HEK293 (cell line): ENCODE results near the gene MRPS14.
A peak's percentile ranks its signal among the peaks of the same experiment; 100 is the strongest.

Source experiments
- BCL11B ChIP-seq: fragments of 450-650 bp; formaldehyde crosslinking; IDR thresholded peaks from 2 replicates; pipeline ENCODE4 v1.5.1; 2016; ENCODE audit warnings: low read depth, missing biosample characterization, missing genetic modification characterization
- GFI1B ChIP-seq: fragments of 450-650 bp; formaldehyde crosslinking; IDR thresholded peaks from 2 replicates; pipeline ENCODE4 v1.5.1; 2016; ENCODE audit warnings: missing biosample characterization, missing genetic modification characterization
- GLI4 ChIP-seq: fragments of 450-650 bp; formaldehyde crosslinking; IDR thresholded peaks from 2 replicates; pipeline ENCODE4 v1.5.1; 2016; ENCODE audit warnings: missing biosample characterization, missing genetic modification characterization
- GLIS2 ChIP-seq: fragments of 450-650 bp; formaldehyde crosslinking; IDR thresholded peaks from 2 replicates; pipeline ENCODE4 v1.5.1; 2016; ENCODE audit warnings: missing biosample characterization, missing genetic modification characterization
- HOXA7 ChIP-seq: sonication (generic); formaldehyde crosslinking; IDR thresholded peaks from 2 replicates; pipeline ENCODE4 v1.8.1; 2022; ENCODE audit warnings: missing genetic modification reagents, borderline replicate concordance
- HOXD13 ChIP-seq: sonication (generic); formaldehyde crosslinking; IDR thresholded peaks from 2 replicates; pipeline ENCODE4 v1.8.0; 2022; ENCODE audit warnings: missing genetic modification reagents, borderline replicate concordance
- MEIS1 ChIP-seq: sonication (generic); formaldehyde crosslinking; IDR thresholded peaks from 2 replicates; pipeline ENCODE4 v1.8.1; 2022; ENCODE audit warnings: missing genetic modification reagents, mild to moderate bottlenecking, borderline replicate concordance
- MZF1 ChIP-seq: fragments of 450-650 bp; formaldehyde crosslinking; IDR thresholded peaks from 2 replicates; pipeline ENCODE4 v1.5.1; 2017; ENCODE audit warnings: missing biosample characterization, missing genetic modification characterization, borderline replicate concordance
- SP3 ChIP-seq: fragments of 450-650 bp; formaldehyde crosslinking; IDR thresholded peaks from 2 replicates; pipeline ENCODE4 v1.5.1; 2016; ENCODE audit warnings: missing biosample characterization, missing genetic modification characterization
- TCF7L2 ChIP-seq: IDR thresholded peaks from 2 replicates; pipeline ENCODE4 v1.6.1; 2011; ENCODE audit warnings: low read depth, mild to moderate bottlenecking, inconsistent platforms, low read length, moderate library complexity, borderline replicate concordance
- ZNF132 ChIP-seq: fragments of 450-650 bp; formaldehyde crosslinking; IDR thresholded peaks from 2 replicates; pipeline ENCODE4 v1.5.1; 2017; ENCODE audit warnings: missing biosample characterization, missing genetic modification characterization, borderline replicate concordance
- ZNF155 ChIP-seq: fragments of 450-650 bp; formaldehyde crosslinking; IDR thresholded peaks from 2 replicates; pipeline ENCODE4 v1.5.1; 2016; ENCODE audit warnings: missing biosample characterization, missing genetic modification characterization
- ZNF404 ChIP-seq: fragments of 450-650 bp; formaldehyde crosslinking; IDR thresholded peaks from 2 replicates; pipeline ENCODE4 v1.5.1; 2017; ENCODE audit warnings: missing biosample characterization, missing genetic modification characterization
- ZNF488 ChIP-seq: fragments of 450-650 bp; formaldehyde crosslinking; IDR thresholded peaks from 2 replicates; pipeline ENCODE4 v1.5.1; 2016; ENCODE audit warnings: missing biosample characterization, missing genetic modification characterization
- ZNF510 ChIP-seq: fragments of 450-650 bp; formaldehyde crosslinking; IDR thresholded peaks from 2 replicates; pipeline ENCODE4 v1.5.1; 2018; ENCODE audit warnings: mild to moderate bottlenecking, missing genetic modification characterization, missing biosample characterization; ENCODE audit not compliant: insufficient replicate concordance
- ZNF530 ChIP-seq: fragments of 450-650 bp; formaldehyde crosslinking; IDR thresholded peaks from 2 replicates; pipeline ENCODE4 v1.5.1; 2016; ENCODE audit warnings: low read depth, missing biosample characterization, missing genetic modification characterization
- ZNF555 ChIP-seq: fragments of 450-650 bp; formaldehyde crosslinking; conservative IDR thresholded peaks from 2 replicates; pipeline ENCODE4 v1.5.1; 2017; ENCODE audit warnings: missing biosample characterization, mild to moderate bottlenecking, missing genetic modification characterization, inconsistent platforms
- ZNF580 ChIP-seq: fragments of 450-650 bp; formaldehyde crosslinking; IDR thresholded peaks from 2 replicates; pipeline ENCODE4 v1.5.1; 2016; ENCODE audit warnings: missing biosample characterization, missing genetic modification characterization
- ZNF585B ChIP-seq: fragments of 450-650 bp; formaldehyde crosslinking; IDR thresholded peaks from 2 replicates; pipeline ENCODE4 v1.5.1; 2016; ENCODE audit warnings: missing biosample characterization, missing genetic modification characterization
- ZNF629 ChIP-seq: fragments of 450-650 bp; formaldehyde crosslinking; IDR thresholded peaks from 2 replicates; pipeline ENCODE4 v1.5.1; 2017; ENCODE audit warnings: missing biosample characterization, missing genetic modification characterization
- ZNF692 ChIP-seq: fragments of 450-650 bp; formaldehyde crosslinking; IDR thresholded peaks from 2 replicates; pipeline ENCODE4 v1.5.1; 2016; ENCODE audit warnings: missing biosample characterization, missing genetic modification characterization
- ZNF747 ChIP-seq: fragments of 450-650 bp; formaldehyde crosslinking; IDR thresholded peaks from 2 replicates; pipeline ENCODE4 v1.5.1; 2016; ENCODE audit warnings: missing biosample characterization, missing genetic modification characterization
- ZNF76 ChIP-seq: fragments of 450-650 bp; formaldehyde crosslinking; IDR thresholded peaks from 2 replicates; pipeline ENCODE4; 2016; ENCODE audit warnings: low read depth, missing biosample characterization, missing genetic modification characterization, borderline replicate concordance
- ZNF768 ChIP-seq: fragments of 450-650 bp; formaldehyde crosslinking; IDR thresholded peaks from 2 replicates; pipeline ENCODE4 v1.5.1; 2018; ENCODE audit warnings: missing biosample characterization, mild to moderate bottlenecking, missing genetic modification characterization
- ZNF830 ChIP-seq: fragments of 450-650 bp; IDR thresholded peaks from 2 replicates; pipeline ENCODE4 v1.5.0; 2018; ENCODE audit warnings: missing biosample characterization, missing genetic modification characterization, low read depth, mild to moderate bottlenecking, moderate library complexity
- TF ChIP-seq, protein P1 (sequence below): fragments of 450-650 bp; formaldehyde crosslinking; IDR thresholded peaks from 2 replicates; pipeline ENCODE4 v1.5.1; 2016; ENCODE audit warnings: missing biosample characterization, missing genetic modification characterization
- TF ChIP-seq, protein P2 (sequence below): fragments of 450-650 bp; formaldehyde crosslinking; IDR thresholded peaks from 2 replicates; pipeline ENCODE4 v1.5.1; 2017; ENCODE audit warnings: missing biosample characterization, missing genetic modification characterization
- TF ChIP-seq, protein P3 (sequence below): fragments of 450-650 bp; formaldehyde crosslinking; conservative IDR thresholded peaks from 2 replicates; pipeline ENCODE4 v1.5.1; 2016; ENCODE audit warnings: low read depth, missing biosample characterization, missing genetic modification characterization

Gene MRPS14

GRCh38 chr1:174963529-174964125 is 59.6 kb downstream of the MRPS14 start (continued):
- TF ChIP-seq ZNF76 (no peak), ZNF830 (tag by site-specific recombination) (peak; percentile 74), BCL11B (tag by site-specific recombination) (no peak), ZNF155 (no peak), ZNF692 (tag by site-specific recombination) (no peak), ZNF747 (tag by site-specific recombination) (no peak), ZNF530 (tag by site-specific recombination) (no peak), MZF1 (tag by site-specific recombination) (no peak), ZNF510 (tag by site-specific recombination) (peak; percentile 56), GLIS2 (tag by site-specific recombination) (no peak), ZNF555 (no peak), SP3 (tag by site-specific recombination) (no peak), ZNF768 (tag by site-specific recombination) (no peak), ZNF488 (tag by site-specific recombination) (no peak), ZNF132 (0 out of 2 replicates have a peak, but pooled peaks have one; percentile 58), GFI1B (tag by site-specific recombination) (no peak), HOXA7 (CRISPR knock-in tag) (no peak), ZNF585B (tag by site-specific recombination) (no peak), TCF7L2 (no peak), ZNF404 (tag by site-specific recombination) (no peak), MEIS1 (CRISPR knock-in tag) (no peak), ZNF580 (tag by site-specific recombination) (no peak), GLI4 (tag by site-specific recombination) (no peak), HOXD13 (CRISPR knock-in tag) (no peak), ZNF629 (tag by site-specific recombination) (no peak)
- TF ChIP-seq, protein P1, sequence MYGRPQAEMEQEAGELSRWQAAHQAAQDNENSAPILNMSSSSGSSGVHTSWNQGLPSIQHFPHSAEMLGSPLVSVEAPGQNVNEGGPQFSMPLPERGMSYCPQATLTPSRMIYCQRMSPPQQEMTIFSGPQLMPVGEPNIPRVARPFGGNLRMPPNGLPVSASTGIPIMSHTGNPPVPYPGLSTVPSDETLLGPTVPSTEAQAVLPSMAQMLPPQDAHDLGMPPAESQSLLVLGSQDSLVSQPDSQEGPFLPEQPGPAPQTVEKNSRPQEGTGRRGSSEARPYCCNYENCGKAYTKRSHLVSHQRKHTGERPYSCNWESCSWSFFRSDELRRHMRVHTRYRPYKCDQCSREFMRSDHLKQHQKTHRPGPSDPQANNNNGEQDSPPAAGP, result no peak
- TF ChIP-seq, protein P2, sequence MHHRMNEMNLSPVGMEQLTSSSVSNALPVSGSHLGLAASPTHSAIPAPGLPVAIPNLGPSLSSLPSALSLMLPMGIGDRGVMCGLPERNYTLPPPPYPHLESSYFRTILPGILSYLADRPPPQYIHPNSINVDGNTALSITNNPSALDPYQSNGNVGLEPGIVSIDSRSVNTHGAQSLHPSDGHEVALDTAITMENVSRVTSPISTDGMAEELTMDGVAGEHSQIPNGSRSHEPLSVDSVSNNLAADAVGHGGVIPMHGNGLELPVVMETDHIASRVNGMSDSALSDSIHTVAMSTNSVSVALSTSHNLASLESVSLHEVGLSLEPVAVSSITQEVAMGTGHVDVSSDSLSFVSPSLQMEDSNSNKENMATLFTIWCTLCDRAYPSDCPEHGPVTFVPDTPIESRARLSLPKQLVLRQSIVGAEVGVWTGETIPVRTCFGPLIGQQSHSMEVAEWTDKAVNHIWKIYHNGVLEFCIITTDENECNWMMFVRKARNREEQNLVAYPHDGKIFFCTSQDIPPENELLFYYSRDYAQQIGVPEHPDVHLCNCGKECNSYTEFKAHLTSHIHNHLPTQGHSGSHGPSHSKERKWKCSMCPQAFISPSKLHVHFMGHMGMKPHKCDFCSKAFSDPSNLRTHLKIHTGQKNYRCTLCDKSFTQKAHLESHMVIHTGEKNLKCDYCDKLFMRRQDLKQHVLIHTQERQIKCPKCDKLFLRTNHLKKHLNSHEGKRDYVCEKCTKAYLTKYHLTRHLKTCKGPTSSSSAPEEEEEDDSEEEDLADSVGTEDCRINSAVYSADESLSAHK (tag by site-specific recombination), result no peak
- TF ChIP-seq, protein P3, sequence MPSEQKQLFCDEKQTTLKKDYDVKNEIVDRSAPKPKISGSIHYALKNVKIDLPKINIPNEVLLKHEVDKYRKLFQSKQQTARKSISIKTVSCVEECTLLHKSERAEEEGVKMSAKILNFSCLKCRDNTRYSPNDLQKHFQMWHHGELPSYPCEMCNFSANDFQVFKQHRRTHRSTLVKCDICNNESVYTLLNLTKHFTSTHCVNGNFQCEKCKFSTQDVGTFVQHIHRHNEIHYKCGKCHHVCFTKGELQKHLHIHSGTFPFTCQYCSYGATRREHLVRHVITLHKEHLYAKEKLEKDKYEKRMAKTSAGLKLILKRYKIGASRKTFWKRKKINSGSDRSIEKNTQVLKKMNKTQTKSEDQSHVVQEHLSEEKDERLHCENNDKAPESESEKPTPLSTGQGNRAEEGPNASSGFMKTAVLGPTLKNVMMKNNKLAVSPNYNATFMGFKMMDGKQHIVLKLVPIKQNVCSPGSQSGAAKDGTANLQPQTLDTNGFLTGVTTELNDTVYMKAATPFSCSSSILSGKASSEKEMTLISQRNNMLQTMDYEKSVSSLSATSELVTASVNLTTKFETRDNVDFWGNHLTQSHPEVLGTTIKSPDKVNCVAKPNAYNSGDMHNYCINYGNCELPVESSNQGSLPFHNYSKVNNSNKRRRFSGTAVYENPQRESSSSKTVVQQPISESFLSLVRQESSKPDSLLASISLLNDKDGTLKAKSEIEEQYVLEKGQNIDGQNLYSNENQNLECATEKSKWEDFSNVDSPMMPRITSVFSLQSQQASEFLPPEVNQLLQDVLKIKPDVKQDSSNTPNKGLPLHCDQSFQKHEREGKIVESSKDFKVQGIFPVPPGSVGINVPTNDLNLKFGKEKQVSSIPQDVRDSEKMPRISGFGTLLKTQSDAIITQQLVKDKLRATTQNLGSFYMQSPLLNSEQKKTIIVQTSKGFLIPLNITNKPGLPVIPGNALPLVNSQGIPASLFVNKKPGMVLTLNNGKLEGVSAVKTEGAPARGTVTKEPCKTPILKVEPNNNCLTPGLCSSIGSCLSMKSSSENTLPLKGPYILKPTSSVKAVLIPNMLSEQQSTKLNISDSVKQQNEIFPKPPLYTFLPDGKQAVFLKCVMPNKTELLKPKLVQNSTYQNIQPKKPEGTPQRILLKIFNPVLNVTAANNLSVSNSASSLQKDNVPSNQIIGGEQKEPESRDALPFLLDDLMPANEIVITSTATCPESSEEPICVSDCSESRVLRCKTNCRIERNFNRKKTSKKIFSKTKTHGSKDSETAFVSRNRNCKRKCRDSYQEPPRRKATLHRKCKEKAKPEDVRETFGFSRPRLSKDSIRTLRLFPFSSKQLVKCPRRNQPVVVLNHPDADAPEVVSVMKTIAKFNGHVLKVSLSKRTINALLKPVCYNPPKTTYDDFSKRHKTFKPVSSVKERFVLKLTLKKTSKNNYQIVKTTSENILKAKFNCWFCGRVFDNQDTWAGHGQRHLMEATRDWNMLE (tag by site-specific recombination), result no peak
